ENCODE data around the gene COQ9. TPM values are rescaled to one million over a fixed set of nuclear protein-coding genes. Genes with fewer than 3 reads are reported as not detected.

Gene COQ9
- total and polyA plus RNA-seq, 4 donors, result 22.0 to 48.2 (median 29.2) TPM

GRCh38 chr16:57483725-57484514 lies 36.6 kb downstream of the COQ9 start:
- peak; percentile 46 to 77 for DNase-seq

GRCh38 chr16:57484515-57485005 lies 37.3 kb downstream of the COQ9 start:
- DNase-seq, result peak in 1 of 2 donors; percentile 24
- WGBS, 2 donors, result 86 to 89% methylated on average over 8 of the region's 8 CpGs
- intact Hi-C loops (cut with DNase I), result no loop called here
- H3K36me3 ChIP-seq (ENCODE audit: control insufficient read depth in 1 of 2, insufficient read depth in 2 of 2, low read length in 1 of 2), result no peaks in the 10 kb centered on the region
- no peaks in the 10 kb centered on the region for H3K27me3 ChIP-seq (ENCODE audit: control insufficient read depth in 1 of 2, insufficient read depth in 2 of 2, low read length in 1 of 2)
- peak overlapping the region in 1 of 2 donors; percentile 8 for H3K27ac ChIP-seq (ENCODE audit: low read depth in 1 of 2, low read length in 2 of 2)
- H3K9me3 ChIP-seq (ENCODE audit: control insufficient read depth, low read length), result no peaks in the 10 kb centered on the region
- H3K4me3 ChIP-seq (ENCODE audit: low read length in 2 of 2), result no peak overlapping the region
- H3K4me1 ChIP-seq (ENCODE audit: control insufficient read depth in 1 of 2, insufficient read depth in 2 of 2, low read length in 2 of 2), result no peaks in the 10 kb centered on the region
- ATAC-seq (ENCODE audit: low FRiP score), result no peak

More at GRCh38 chr16:57483725-57484514, 36.6 kb downstream of the COQ9 start:
- Histone ChIP-seq H3K27ac (ENCODE audit: low read depth in 1 of 2, low read length in 2 of 2) (peak overlapping the region in 1 of 2 donors; percentile 2), H3K27me3 (ENCODE audit: control insufficient read depth in 1 of 2, insufficient read depth in 2 of 2, low read length in 1 of 2) (no peaks in the 10 kb centered on the region), H3K9me3 (ENCODE audit: control insufficient read depth, low read length) (no peaks in the 10 kb centered on the region), H3K4me3 (ENCODE audit: low read length in 2 of 2) (no peak overlapping the region), H3K36me3 (ENCODE audit: control insufficient read depth in 1 of 2, insufficient read depth in 2 of 2, low read length in 1 of 2) (no peaks in the 10 kb centered on the region), H3K4me1 (ENCODE audit: control insufficient read depth in 1 of 2, insufficient read depth in 2 of 2, low read length in 2 of 2) (no peaks in the 10 kb centered on the region)
- no peak for ATAC-seq (ENCODE audit: low FRiP score)
- intact Hi-C loops (cut with DNase I), result no loop called here
- whole genome bisulfite sequencing, 2 donors, result 66 to 69% methylated on average over 19 of the region's 19 CpGs

GRCh38 chr16:57485091-57485915 lies 38.0 kb downstream of the COQ9 start:
- WGBS, 2 donors, result 38 to 45% methylated on average over 13 to 14 of the region's 14 CpGs
- peak; percentile 2 for ATAC-seq (ENCODE audit: low FRiP score)
- intact Hi-C loops (cut with DNase I), result no loop called here

GRCh38 chr16:57485916-57486857 lies 38.9 kb downstream of the COQ9 start, which contains the start of gene DOK4:
Gene DOK4 (minus strand): TSS chr16:57486493. CDS start chr16:57479507, 6,986 bp downstream.
- peak; percentile 89 to 95 for DNase-seq
- 1% methylated on average over 54 to 73 of the region's 73 CpGs for WGBS, 2 donors

More at GRCh38 chr16:57485091-57485915, 38.0 kb downstream of the COQ9 start:
- no peaks in the 10 kb centered on the region for H3K36me3 ChIP-seq (ENCODE audit: control insufficient read depth in 1 of 2, insufficient read depth in 2 of 2, low read length in 1 of 2)
- peak; percentile 58 to 77 for DNase-seq
- no peaks in the 10 kb centered on the region for H3K4me1 ChIP-seq (ENCODE audit: control insufficient read depth in 1 of 2, insufficient read depth in 2 of 2, low read length in 2 of 2)
- H3K27ac ChIP-seq (ENCODE audit: low read depth in 1 of 2, low read length in 2 of 2), result peak overlapping the region; percentile 8 to 93
- H3K4me3 ChIP-seq (ENCODE audit: low read length in 2 of 2), result peak overlapping the region; percentile 52 to 95
- H3K27me3 ChIP-seq (ENCODE audit: control insufficient read depth in 1 of 2, insufficient read depth in 2 of 2, low read length in 1 of 2), result no peaks in the 10 kb centered on the region
- H3K9me3 ChIP-seq (ENCODE audit: control insufficient read depth, low read length), result no peaks in the 10 kb centered on the region

GRCh38 chr16:57486858-57487834 lies 39.9 kb downstream of the COQ9 start:
- ATAC-seq (ENCODE audit: low FRiP score), result peak; percentile 16
- Histone ChIP-seq H3K36me3 (ENCODE audit: control insufficient read depth in 1 of 2, insufficient read depth in 2 of 2, low read length in 1 of 2) (no peaks in the 10 kb centered on the region), H3K4me3 (ENCODE audit: low read length in 2 of 2) (peak overlapping the region in 1 of 2 donors; percentile 52), H3K4me1 (ENCODE audit: control insufficient read depth in 1 of 2, insufficient read depth in 2 of 2, low read length in 2 of 2) (no peaks in the 10 kb centered on the region), H3K27ac (ENCODE audit: low read depth in 1 of 2, low read length in 2 of 2) (peak overlapping the region in 1 of 2 donors; percentile 64), H3K9me3 (ENCODE audit: control insufficient read depth, low read length) (no peaks in the 10 kb centered on the region), H3K27me3 (ENCODE audit: control insufficient read depth in 1 of 2, insufficient read depth in 2 of 2, low read length in 1 of 2) (no peaks in the 10 kb centered on the region)
- intact Hi-C loops (cut with DNase I), result loop anchor here in 1 of 2 donors (2.0 kb wide), 2 partner anchors 24 to 40 kb away; partner anchors contain the start of genes CIAPIN1, COQ9 and POLR2C
- DNase-seq, result peak in 1 of 2 donors; percentile 77
- WGBS, 2 donors, result 70 to 71% methylated on average over 8 of the region's 8 CpGs

More at GRCh38 chr16:57485916-57486857, 38.9 kb downstream of the COQ9 start, which contains the start of gene DOK4:
- ATAC-seq (ENCODE audit: low FRiP score), result peak; percentile 94
- Histone ChIP-seq H3K4me3 (ENCODE audit: low read length in 2 of 2) (peak within 1 kb of the TSS; percentile 52 to 95), H3K36me3 (ENCODE audit: control insufficient read depth in 1 of 2, insufficient read depth in 2 of 2, low read length in 1 of 2) (no peaks in the 10 kb centered on the region), H3K4me1 (ENCODE audit: control insufficient read depth in 1 of 2, insufficient read depth in 2 of 2, low read length in 2 of 2) (no peaks in the 10 kb centered on the region), H3K27ac (ENCODE audit: low read depth in 1 of 2, low read length in 2 of 2) (peak within 1 kb of the TSS; percentile 2 to 93), H3K9me3 (ENCODE audit: control insufficient read depth, low read length) (no peaks in the 10 kb centered on the region), H3K27me3 (ENCODE audit: control insufficient read depth in 1 of 2, insufficient read depth in 2 of 2, low read length in 1 of 2) (no peaks in the 10 kb centered on the region)
- intact Hi-C loops (cut with DNase I), result loop anchor here in 1 of 2 donors (2.0 kb wide), 2 partner anchors 23 to 39 kb away; partner anchors contain the start of genes CIAPIN1, COQ9 and POLR2C

- H3K27me3 ChIP-seq (ENCODE audit: control insufficient read depth in 1 of 2, insufficient read depth in 2 of 2, low read length in 1 of 2), result no peaks in the 10 kb centered on the region
- H3K4me1 ChIP-seq (ENCODE audit: control insufficient read depth in 1 of 2, insufficient read depth in 2 of 2, low read length in 2 of 2), result no peaks in the 10 kb centered on the region
- intact Hi-C loops (cut with DNase I), result no loop called here
- H3K36me3 ChIP-seq (ENCODE audit: control insufficient read depth in 1 of 2, insufficient read depth in 2 of 2, low read length in 1 of 2), result no peaks in the 10 kb centered on the region
- no peak overlapping the region for H3K27ac ChIP-seq (ENCODE audit: low read depth in 1 of 2, low read length in 2 of 2)
- H3K4me3 ChIP-seq (ENCODE audit: low read length in 2 of 2), result no peak overlapping the region
- H3K9me3 ChIP-seq (ENCODE audit: control insufficient read depth, low read length), result no peaks in the 10 kb centered on the region
- DNase-seq (peak in 1 of 2 donors; percentile 26), ATAC-seq (ENCODE audit: low FRiP score) (no peak)
- WGBS, 2 donors, result 90 to 98% methylated on average over 5 of the region's 5 CpGs
Measured at GRCh38 chr16:57489229-57489628, 42.0 kb downstream of the COQ9 start.

- ATAC-seq (ENCODE audit: low FRiP score), result no peak
- 94 to 95% methylated on average over 4 of the region's 4 CpGs for WGBS, 2 donors
- intact Hi-C loops (cut with DNase I), result no loop called here
Measured at GRCh38 chr16:57493767-57494166, 46.5 kb downstream of the COQ9 start.

More at GRCh38 chr16:57493767-57494166, 46.5 kb downstream of the COQ9 start:
- no peak for DNase-seq
- no peaks in the 10 kb centered on the region for H3K36me3 ChIP-seq (ENCODE audit: control insufficient read depth in 1 of 2, insufficient read depth in 2 of 2, low read length in 1 of 2)
- H3K27ac ChIP-seq (ENCODE audit: low read depth in 1 of 2, low read length in 2 of 2), result no peak overlapping the region
- H3K4me3 ChIP-seq (ENCODE audit: low read length in 2 of 2), result no peak overlapping the region
- no peaks in the 10 kb centered on the region for H3K27me3 ChIP-seq (ENCODE audit: control insufficient read depth in 1 of 2, insufficient read depth in 2 of 2, low read length in 1 of 2)
- no peaks in the 10 kb centered on the region for H3K4me1 ChIP-seq (ENCODE audit: control insufficient read depth in 1 of 2, insufficient read depth in 2 of 2, low read length in 2 of 2)
- no peaks in the 10 kb centered on the region for H3K9me3 ChIP-seq (ENCODE audit: control insufficient read depth, low read length)

Measured in aorta (tissue), 5 donors.